Activated naive CD4-positive, alpha-beta T cell treated with anti-CD3 and anti-CD28 coated beads, Interleukin-2, amount 50 U/mL, for 72 hours (primary cell): ENCODE results near the gene RAI2. TPM values are rescaled to one million over a fixed set of nuclear protein-coding genes. Genes with fewer than 3 reads are reported as not detected.
"Not testable (repeated sequence)": the region's sequence is repeated elsewhere in the genome, so short reads cannot be mapped to it uniquely, and the experiment has no call there.

Source experiments
- ATAC-seq, 2 donors: fragments of 150-1000 bp; cut with Tn5 transposase; 2 replicates each; pipeline ENCODE4 v1.10.0; 2021; ENCODE audit warnings: mild to moderate bottlenecking in 2 of 2, moderate library complexity in 2 of 2
- DNase-seq, 2 donors: peaks; one replicate each; pipeline ENCODE4 v3.0.0; 2021 to 2022; ENCODE audit warnings: low spot score in 2 of 2
- H3K27ac Mint-ChIP-seq, 2 donors: one replicate each; pipeline ENCODE4 v1.8.0; 2022; ENCODE audit warnings: mild to moderate bottlenecking in 2 of 2, mixed read lengths in 2 of 2
- H3K36me3 Mint-ChIP-seq, 2 donors: one replicate each; pipeline ENCODE4 v1.8.0; 2022; ENCODE audit warnings: mixed read lengths in 2 of 2
- H3K9me3 Mint-ChIP-seq, 2 donors: one replicate each; pipeline ENCODE4 v1.8.0; 2022; ENCODE audit warnings: mixed read lengths in 2 of 2
- total RNA-seq, 2 donors: library from RNA; stranded (reverse); gene quantifications; one replicate each; pipeline ENCODE4 v1.2.3, GENCODE V29; 2022

Gene RAI2
- total RNA-seq, 2 donors from 2014 or later, result 0.27 to 0.29 TPM

DNA sequence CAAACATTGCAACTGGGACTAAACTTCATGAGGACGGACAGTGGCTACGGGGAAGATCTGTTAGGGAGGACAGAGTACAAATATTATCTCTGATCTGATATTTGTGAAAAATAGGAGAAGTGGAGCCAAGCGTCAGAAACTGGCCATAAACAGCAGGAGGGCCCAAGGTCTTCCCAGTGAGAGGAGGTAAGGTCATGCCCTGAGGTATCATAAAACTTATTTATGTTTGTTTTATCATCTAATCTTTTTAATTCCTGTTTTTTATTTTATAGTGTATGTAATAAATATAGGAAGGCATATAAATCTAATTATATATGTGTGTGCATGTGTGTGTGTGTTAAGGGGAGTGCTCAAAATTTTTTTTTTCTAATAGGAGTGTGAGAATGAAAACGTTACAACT lies 51.8 kb downstream of the RAI2 start:
- H3K36me3 Mint-ChIP-seq, result no peaks in the 10 kb centered on the region
- no peak overlapping the region for H3K27ac Mint-ChIP-seq
- ATAC-seq (no peak), DNase-seq (no peak)
- H3K9me3 Mint-ChIP-seq, result no peaks in the 10 kb centered on the region

DNA sequence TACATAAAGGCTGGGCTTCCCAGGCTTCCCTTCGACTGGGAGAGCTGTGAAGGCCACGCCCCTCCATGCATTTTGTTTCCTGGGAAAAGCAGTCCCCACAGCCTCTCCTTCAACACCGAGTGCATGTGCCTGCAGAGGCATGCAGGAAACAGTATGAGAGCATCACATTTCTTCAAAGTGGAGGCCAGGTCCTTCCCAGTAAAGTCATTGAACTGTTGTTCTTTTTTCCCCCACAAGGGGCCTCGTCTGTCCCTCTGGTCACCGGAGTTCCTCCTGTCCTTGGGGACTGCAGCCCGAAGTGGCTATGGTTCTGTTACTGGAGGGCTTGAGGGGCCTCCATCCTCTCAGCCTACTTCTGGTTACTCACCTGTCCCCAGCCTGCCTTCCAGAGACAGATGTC lies 56.0 kb downstream of the RAI2 start:
- DNase-seq, result no peak
- ATAC-seq, result no peak
- H3K9me3 Mint-ChIP-seq, result no peaks in the 10 kb centered on the region
- no peak overlapping the region for H3K27ac Mint-ChIP-seq
- H3K36me3 Mint-ChIP-seq, result no peaks in the 10 kb centered on the region

DNA sequence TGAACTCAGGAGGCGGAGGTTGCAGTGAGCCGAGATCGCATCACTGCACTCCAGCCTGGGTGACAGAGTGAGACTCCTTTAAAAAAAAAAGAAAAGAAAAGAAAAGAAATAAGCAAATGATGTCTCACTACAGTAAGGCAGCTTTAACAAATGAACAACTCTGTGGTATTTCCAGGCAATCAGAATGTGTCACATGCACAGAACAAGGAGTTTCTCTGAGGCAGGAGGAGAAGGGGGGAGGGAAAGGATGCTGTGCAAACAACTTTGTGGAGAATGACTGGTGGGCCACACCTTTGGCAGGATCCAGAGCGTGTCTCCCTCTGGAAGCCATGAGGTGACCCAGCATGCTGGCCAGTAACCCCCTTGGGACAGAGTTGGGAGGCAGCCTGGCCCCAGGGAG lies 57.6 kb downstream of the RAI2 start:
- Mint-ChIP-seq H3K9me3 (no peaks in the 10 kb centered on the region), H3K36me3 (no peaks in the 10 kb centered on the region), H3K27ac (no peak overlapping the region)
- DNase-seq, result no peak
- no peak for ATAC-seq

DNA sequence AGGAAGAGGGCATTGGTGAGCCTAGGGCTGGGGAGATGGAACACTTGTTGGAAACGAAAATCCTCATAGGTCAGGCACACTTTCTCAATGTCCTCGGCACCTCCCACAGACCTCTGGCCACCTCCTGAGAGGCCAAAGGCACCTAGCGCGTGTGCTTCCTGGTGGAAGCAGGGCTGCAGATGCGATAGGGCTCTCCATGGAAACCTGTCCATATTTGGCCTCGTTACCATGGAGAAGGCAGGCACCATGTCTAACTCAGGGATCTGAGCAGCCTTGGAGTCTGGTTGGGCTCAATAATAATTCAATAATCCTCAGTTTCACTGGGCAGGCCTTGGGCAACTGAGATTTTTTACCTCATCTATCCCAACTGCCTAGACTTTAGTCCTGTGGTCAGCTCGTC lies 58.3 kb downstream of the RAI2 start:
- no peak overlapping the region for H3K27ac Mint-ChIP-seq
- H3K36me3 Mint-ChIP-seq, result no peaks in the 10 kb centered on the region
- no peaks in the 10 kb centered on the region for H3K9me3 Mint-ChIP-seq
- no peak for DNase-seq
- no peak for ATAC-seq

DNA sequence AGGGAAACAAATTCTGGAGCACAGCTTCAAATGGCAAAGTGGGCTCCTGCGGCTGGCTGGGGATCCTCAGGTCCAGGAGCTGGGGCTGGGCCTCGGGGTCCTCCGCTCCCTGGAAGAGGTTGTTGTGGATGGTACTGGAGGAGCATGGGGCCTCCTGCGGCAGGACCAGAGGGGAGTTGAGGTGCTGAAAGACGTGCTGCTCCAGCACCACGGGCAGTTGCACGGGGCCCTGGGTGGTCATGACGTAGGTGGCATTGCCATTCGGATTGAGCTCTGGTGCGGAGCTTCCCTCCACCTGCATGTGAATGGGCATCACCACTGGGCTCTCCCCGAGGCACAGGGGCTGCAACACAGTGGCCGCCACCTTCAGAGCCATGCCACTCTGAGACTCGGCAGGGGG lies 59.7 kb downstream of the RAI2 start:
- Mint-ChIP-seq H3K27ac (no peak overlapping the region), H3K9me3 (no peaks in the 10 kb centered on the region), H3K36me3 (no peaks in the 10 kb centered on the region)
- DNase-seq, result no peak
- ATAC-seq, result no peak

DNA sequence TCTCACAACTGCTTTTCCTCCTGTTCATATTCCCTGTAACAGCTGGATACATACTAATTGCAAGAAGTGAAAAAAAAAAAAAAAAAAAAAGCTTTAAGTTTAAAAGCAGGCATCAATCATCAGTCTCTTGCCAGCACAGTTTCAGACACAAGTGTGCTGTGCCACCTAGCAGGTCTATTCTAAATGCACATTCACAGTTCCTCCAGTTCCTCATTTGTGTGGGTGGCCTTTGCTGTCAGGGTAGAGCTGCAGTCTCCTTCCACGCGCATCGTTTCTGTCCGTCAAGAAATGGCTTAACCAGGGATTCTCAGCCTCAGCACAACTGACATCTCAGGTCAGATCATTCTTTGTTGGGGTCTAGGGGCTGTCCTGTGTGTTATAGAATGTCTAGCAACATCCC lies 62.2 kb downstream of the RAI2 start:
- no peaks in the 10 kb centered on the region for H3K9me3 Mint-ChIP-seq
- no peaks in the 10 kb centered on the region for H3K36me3 Mint-ChIP-seq
- DNase-seq (no peak), ATAC-seq (no peak)
- H3K27ac Mint-ChIP-seq, result no peak overlapping the region

DNA sequence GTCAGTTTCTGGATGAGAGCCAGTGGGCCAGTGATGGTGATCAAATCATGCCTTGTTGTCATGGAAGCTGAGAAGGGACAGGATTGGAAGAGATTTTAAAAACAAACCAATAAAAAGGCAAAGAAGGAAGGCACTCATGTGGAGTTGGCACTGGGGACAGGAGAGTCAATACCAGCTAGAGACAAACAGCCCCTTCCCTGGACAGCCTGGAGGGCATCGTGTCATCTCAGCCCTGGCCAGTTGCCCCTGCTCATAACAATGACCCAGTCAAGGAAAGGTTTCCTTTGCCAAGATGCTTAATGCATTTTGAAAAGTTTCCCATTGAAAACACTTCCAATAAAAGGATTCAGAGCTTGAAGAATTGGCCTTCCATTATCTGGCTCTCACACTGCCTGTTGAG lies 68.3 kb downstream of the RAI2 start:
- DNase-seq (no peak), ATAC-seq (no peak)
- Mint-ChIP-seq H3K27ac (no peak overlapping the region), H3K9me3 (no peaks in the 10 kb centered on the region), H3K36me3 (no peaks in the 10 kb centered on the region)

DNA sequence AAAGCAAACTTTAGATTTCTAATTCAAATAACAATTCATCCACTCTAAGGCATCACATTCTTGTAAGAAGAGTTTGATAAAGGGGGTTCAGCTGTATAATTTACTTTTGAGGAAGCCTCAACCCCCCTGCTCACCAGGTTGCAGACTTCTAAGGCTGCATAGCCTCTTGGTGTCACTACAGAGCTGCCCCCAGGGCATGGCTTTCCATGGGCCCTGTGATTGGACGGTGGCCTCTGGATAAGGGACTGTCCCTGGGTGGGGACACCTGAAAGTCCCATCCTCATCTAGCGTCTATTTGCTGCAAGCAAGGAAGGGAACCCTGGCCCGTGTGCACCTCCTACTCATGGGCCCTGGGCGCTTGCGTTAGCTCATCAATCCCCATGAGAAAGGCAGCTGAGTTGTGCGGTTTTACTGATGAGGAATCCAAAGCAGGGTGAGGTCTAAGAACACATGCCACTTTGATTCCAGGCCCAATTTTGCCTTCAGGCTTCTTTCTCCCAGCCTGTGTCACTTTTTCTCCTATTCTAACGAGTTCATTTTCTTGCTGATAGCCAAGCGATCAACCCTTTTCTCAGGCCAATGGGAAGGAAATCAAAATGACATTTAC lies 72.0 kb downstream of the RAI2 start:
- no peaks in the 10 kb centered on the region for H3K36me3 Mint-ChIP-seq
- no peak overlapping the region for H3K27ac Mint-ChIP-seq
- no peaks in the 10 kb centered on the region for H3K9me3 Mint-ChIP-seq
- peak in 1 of 2 donors; percentile 29 for ATAC-seq
- DNase-seq, result no peak

DNA sequence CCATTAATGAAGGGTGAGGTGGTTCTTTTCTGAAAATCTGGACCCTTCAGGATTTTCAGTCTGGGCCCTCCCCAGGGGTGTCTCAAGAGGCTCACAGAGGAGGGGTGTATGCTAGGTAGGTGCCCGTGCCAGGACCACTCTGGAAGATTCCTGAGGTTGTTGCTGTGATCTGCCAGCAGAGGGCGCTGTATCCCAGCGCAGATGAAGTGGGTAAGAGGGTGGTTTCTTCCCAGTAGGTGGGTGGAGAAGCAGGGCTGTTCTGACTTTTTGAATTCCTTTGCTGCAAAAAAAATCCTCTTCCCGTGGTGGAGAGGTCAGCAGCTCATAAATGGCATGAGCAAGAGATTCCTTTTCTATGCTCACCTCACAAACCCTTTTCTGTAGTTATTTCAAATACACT lies 72.7 kb downstream of the RAI2 start:
- H3K36me3 Mint-ChIP-seq, result no peaks in the 10 kb centered on the region
- no peak overlapping the region for H3K27ac Mint-ChIP-seq
- H3K9me3 Mint-ChIP-seq, result no peaks in the 10 kb centered on the region
- ATAC-seq (peak; percentile 58 to 60), DNase-seq (peak in 1 of 2 donors; percentile 31)

DNA sequence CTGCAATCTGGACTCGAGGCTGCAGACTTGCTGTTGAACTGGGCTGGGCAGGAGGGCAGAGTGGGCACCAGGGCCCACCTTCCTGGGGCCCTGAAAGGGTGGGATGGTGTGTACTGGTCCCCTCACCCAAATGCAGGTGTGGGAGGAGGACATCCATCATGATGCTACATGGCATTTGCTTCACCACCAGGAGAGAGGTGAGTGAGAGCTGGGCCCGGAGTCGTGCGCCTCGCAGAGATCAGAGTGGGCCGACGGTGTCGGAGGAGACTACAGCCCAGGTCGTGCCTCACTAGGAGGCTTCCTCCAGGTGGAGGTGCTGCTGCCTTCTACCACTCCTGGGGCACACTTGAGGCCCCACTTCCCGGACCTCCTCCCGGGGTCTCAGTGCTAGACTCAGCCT lies 73.5 kb downstream of the RAI2 start:
- H3K9me3 Mint-ChIP-seq, result no peaks in the 10 kb centered on the region
- no peaks in the 10 kb centered on the region for H3K36me3 Mint-ChIP-seq
- no peak for DNase-seq
- ATAC-seq, result no peak
- no peak overlapping the region for H3K27ac Mint-ChIP-seq

DNA sequence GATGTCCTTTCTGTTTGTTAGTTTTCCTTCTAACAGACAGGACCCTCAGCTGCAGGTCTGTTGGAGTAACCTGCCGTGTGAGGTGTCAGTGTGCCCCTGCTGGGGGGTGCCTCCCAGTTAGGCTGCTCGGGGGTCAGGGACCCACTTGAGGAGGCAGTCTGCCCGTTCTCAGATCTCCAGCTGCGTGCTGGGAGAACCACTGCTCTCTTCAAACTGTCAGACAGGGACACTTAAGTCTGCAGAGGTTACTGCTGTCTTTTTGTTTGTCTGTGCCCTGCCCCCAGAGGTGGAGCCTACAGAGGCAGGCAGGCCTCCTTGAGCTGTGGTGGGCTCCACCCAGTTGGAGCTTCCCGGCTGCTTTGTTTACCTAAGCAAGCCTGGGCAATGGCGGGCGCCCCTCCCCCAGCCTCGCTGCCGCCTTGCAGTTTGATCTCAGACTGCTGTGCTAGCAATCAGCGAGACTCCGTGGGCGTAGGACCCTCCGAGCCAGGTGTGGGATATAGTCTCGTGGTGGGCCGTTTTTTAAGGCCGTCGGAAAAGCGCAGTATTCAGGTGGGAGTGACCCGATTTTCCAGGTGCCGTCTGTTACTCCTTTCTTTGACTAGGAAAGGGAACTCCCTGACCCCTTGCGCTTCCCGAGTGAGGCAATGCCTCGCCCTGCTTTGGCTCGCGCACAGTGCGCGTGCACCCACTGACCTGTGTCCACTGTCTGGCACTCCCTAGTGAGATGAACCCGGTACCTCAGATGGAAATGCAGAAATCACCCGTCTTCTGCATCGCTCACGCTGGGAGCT lies 74.3 kb downstream of the RAI2 start:
- not testable (repeated sequence) for DNase-seq, H3K36me3 Mint-ChIP-seq, H3K27ac Mint-ChIP-seq, ATAC-seq, H3K9me3 Mint-ChIP-seq

DNA sequence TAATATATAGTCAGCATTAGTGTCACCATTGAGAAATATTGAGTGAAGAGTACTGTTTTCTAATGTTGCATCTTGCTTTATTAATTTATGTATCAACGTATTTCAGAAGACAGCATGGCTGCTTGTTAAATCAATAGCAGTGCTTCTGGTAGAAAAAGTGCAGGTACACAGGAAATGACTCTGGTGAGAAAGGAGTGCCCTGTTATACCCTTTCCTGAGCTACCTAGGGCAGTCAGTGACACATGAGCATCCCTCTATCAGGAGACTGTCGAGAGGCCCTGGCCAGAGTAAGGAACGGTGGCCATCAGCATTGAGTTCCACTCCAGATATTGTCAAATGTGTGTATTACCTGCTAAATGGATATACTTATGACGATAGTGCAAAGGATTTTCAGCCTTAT lies 81.7 kb downstream of the RAI2 start:
- DNase-seq (no peak), ATAC-seq (no peak)
- no peak overlapping the region for H3K27ac Mint-ChIP-seq
- peaks cover 0 to 6% of the 10 kb centered on the region in 2 donors for H3K36me3 Mint-ChIP-seq
- H3K9me3 Mint-ChIP-seq, result peaks cover 0 to 10% of the 10 kb centered on the region in 2 donors

DNA sequence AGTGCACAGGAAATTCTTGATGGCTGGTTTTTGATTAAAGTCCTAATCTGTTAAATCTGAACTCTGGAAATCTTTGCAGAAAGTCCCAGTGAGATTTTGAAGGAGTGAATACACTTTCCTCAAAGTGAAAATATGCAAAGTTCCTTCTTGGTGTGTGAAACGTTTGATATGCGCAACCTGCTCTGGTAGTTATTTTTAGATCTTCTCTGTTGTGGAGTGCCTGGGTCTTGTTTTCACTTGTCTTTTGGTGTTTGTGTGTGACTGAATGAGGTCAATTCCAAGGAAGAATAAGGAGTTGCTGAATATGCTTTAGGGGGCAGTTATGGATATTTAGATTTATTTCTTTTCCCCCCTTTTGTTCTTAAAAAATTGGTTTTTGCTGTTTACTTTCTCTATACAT lies 82.1 kb downstream of the RAI2 start:
- DNase-seq (no peak), ATAC-seq (no peak)
- Mint-ChIP-seq H3K9me3 (peaks cover 0 to 10% of the 10 kb centered on the region in 2 donors), H3K27ac (no peak overlapping the region), H3K36me3 (peaks cover 0 to 6% of the 10 kb centered on the region in 2 donors)

DNA sequence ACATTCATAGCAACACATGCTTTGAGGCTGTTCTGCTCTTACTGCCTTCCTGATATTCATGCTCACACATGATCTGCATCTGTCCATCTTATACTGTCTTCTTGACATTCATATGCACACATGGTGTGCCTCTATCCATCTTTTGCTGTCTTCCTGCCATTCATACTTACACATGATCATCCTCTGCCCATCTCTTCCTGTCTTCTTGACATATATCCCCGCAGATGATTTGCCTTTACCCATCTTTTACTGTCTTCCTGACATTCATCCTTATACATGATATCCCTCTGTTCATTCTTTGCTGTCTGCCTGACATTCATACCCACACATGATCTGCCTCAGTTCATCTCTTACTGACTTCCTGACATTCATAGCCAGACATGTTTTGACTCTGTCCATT lies 87.0 kb downstream of the RAI2 start:
- DNase-seq, result no peak
- Mint-ChIP-seq H3K27ac (no peak overlapping the region), H3K9me3 (peaks cover 0 to 5% of the 10 kb centered on the region in 2 donors), H3K36me3 (no peaks in the 10 kb centered on the region)
- no peak for ATAC-seq

DNA sequence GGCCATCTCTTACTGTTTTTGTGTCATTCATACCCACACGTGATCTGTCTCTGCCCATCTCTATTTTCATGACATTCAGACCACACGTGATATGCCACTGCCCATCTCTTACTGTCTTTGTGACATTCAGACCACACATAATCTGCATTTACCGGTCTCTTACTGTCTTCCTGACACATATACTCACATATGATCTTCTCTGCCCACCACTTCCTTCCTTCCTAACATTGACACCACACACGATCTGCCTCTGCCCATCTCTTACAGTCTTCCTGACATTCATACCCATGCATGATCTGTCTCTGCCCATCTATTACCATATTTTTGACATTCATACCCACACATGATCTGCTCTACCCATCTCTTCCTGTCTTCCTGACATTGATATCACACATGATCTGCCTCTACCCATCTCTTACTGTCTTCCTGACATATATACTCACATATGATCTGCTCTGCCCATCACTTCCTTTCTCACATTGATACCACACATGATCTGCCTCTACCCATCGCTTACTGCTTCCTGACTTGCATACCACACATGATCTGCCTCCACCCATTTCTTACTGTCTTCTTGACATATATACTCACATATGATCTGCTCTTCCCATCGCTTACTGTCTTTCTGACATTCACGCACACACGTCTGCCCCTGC lies 87.7 kb downstream of the RAI2 start:
- peaks cover 0 to 5% of the 10 kb centered on the region in 2 donors for H3K9me3 Mint-ChIP-seq
- ATAC-seq, result peak in 1 of 2 donors; percentile 54
- DNase-seq, result no peak
- no peaks in the 10 kb centered on the region for H3K36me3 Mint-ChIP-seq
- H3K27ac Mint-ChIP-seq, result no peak overlapping the region

DNA sequence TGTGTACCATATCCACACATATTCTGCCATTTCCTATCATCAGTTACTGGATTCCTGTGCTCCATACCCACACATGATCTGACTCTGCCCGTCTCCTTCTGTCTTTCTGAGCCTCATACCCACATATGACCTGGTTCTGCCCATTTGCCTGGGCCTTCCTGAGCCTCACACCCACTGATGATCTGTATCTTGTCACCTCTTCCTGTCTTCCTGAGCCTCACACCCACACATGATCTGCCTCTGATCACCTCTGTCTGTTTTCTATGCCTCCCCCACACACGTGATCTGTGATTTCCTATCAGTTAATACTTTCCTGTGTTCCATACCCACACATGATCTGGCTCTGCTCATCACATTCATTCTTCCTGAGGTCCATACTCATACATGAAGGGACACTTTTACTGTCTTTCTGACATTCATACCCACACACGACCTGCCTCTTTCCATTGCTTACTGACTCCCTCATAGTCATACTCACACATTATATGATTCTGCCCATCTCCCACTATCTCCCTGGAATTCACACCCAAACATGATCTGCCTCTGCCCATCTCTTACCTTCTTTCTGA lies 91.3 kb downstream of the RAI2 start:
- Mint-ChIP-seq H3K36me3 (no peaks in the 10 kb centered on the region), H3K9me3 (no peaks in the 10 kb centered on the region), H3K27ac (no peak overlapping the region)
- DNase-seq (no peak), ATAC-seq (peak; percentile 30 to 70)

DNA sequence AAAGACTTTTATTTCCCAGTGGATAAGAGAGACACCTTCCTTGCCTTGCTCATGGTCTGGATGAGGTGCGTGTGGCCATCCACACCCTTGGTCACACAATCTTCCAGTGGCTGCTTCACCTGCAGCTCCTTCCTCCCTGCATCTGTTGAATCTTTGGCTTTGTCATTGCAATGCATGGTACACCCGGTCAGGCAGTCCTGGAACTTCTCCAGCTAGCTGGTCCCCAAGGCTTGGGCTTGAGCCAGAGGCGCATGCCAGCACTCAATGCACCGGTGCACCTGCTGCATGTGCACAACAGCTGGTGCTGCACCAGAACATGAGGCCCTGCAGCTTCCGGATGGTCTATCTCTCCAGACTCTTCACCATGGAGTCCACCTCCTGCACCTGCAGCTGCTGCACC lies 92.1 kb downstream of the RAI2 start:
- H3K27ac Mint-ChIP-seq, result no peak overlapping the region
- DNase-seq (no peak), ATAC-seq (no peak)
- no peaks in the 10 kb centered on the region for H3K9me3 Mint-ChIP-seq
- no peaks in the 10 kb centered on the region for H3K36me3 Mint-ChIP-seq
